Fibroblast of lung (primary cell): ENCODE data around the gene RBL1.

Experiments
- EZH2 ChIP-seq: IDR thresholded peaks from 2 replicates; pipeline ENCODE4 v1.5.1; 2012; ENCODE audit warnings: low read length, control low read depth, mild to moderate bottlenecking; ENCODE audit errors: missing control alignments
- TF ChIP-seq, protein P1 (sequence below), 2 donors: IDR thresholded peaks in 1 of 2; conservative IDR thresholded peaks in 1 of 2; 1 replicate in 1 of 2; 2 replicates in 1 of 2; pipeline ENCODE4 v1.5.1; 2011 to 2012; ENCODE audit warnings: low read length in 2 of 2, control low read depth in 1 of 2, inconsistent platforms in 1 of 2, low read depth in 1 of 2, mild to moderate bottlenecking in 1 of 2

DNA sequence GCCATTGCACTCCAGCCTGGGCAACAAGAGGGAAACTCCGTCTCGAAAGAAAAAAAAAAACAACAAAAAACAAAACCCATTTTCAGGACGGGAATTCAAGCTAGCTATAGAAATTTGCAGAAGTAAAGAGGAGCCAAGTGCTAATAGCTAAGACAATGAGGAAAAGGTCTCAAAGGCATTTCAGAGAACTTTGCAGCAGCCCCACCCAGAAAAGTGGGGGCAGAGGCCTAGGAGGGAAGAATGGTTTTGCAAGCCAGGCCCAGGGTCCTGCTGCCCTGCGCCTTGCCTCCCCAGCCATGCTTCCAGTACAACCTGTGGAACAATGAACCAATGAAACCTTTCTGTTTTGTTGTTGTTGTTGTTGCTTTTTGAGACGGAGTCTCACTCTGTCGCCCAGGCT is 106.0 kb downstream of the RBL1 start:
- TF ChIP-seq, protein P1, sequence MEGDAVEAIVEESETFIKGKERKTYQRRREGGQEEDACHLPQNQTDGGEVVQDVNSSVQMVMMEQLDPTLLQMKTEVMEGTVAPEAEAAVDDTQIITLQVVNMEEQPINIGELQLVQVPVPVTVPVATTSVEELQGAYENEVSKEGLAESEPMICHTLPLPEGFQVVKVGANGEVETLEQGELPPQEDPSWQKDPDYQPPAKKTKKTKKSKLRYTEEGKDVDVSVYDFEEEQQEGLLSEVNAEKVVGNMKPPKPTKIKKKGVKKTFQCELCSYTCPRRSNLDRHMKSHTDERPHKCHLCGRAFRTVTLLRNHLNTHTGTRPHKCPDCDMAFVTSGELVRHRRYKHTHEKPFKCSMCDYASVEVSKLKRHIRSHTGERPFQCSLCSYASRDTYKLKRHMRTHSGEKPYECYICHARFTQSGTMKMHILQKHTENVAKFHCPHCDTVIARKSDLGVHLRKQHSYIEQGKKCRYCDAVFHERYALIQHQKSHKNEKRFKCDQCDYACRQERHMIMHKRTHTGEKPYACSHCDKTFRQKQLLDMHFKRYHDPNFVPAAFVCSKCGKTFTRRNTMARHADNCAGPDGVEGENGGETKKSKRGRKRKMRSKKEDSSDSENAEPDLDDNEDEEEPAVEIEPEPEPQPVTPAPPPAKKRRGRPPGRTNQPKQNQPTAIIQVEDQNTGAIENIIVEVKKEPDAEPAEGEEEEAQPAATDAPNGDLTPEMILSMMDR (conservative IDR thresholded peaks at IDR 0.05 in 1 of 2, IDR thresholded peaks at IDR 0.05 in 1 of 2; ENCODE audit: low read depth in 1 of 2, low read length in 2 of 2) = no peak
- TF ChIP-seq EZH2 = no peak
